Measurements from ENCODE around the gene ATXN7L1.

GRCh38 chr7:105881439-105881838 lies 5.0 kb upstream of the ATXN7L1 start:
- no peak for TF ChIP-seq CTCF (IDR thresholded peaks at IDR 0.05)
- no peak for TF ChIP-seq EZH2 (IDR thresholded peaks at IDR 0.05; ENCODE audit: borderline replicate concordance, insufficient read depth, low read depth, low read length, poor library complexity, severe bottlenecking)
